Endothelial cell of umbilical vein (primary cell): ENCODE data around the gene MAGEB6B.

Source experiments
- CTCF ChIP-seq, 2 donors: IDR thresholded peaks; 1 replicate in 1 of 2; 2 replicates in 1 of 2; pipeline ENCODE4 v1.5.1; 2011; ENCODE audit warnings: low read length in 2 of 2, mild to moderate bottlenecking in 2 of 2, moderate library complexity in 2 of 2, control low read depth in 1 of 2, inconsistent platforms in 1 of 2, low read depth in 1 of 2; ENCODE audit not compliant: insufficient read depth in 1 of 2; ENCODE audit errors: extremely low read depth in 1 of 2
- EZH2 ChIP-seq: IDR thresholded peaks from 2 replicates; pipeline ENCODE4 v1.6.1; 2012; ENCODE audit warnings: borderline replicate concordance, low read depth, mild to moderate bottlenecking, moderate library complexity, low read length, inconsistent platforms; ENCODE audit not compliant: severe bottlenecking
- FOS ChIP-seq: IDR thresholded peaks from 2 replicates; pipeline ENCODE4 v1.6.1; 2011; ENCODE audit warnings: mild to moderate bottlenecking, low read length, moderate library complexity, borderline replicate concordance; ENCODE audit not compliant: insufficient read depth
- JUN ChIP-seq: IDR thresholded peaks from 2 replicates; pipeline ENCODE4 v1.6.1; 2011; ENCODE audit warnings: borderline replicate concordance, low read depth; ENCODE audit not compliant: insufficient read length, insufficient read depth
- MAX ChIP-seq: IDR thresholded peaks from 2 replicates; pipeline ENCODE4 v1.6.1; 2011; ENCODE audit not compliant: insufficient read depth, insufficient read length
- MYC ChIP-seq: IDR thresholded peaks from one replicate; pipeline ENCODE4 v1.6.1; 2011; ENCODE audit warnings: mild to moderate bottlenecking, low read depth, low read length
- POLR2A ChIP-seq: IDR thresholded peaks from 2 replicates; pipeline ENCODE4 v1.6.1; 2012; ENCODE audit warnings: low read depth, mild to moderate bottlenecking, control low read depth, low read length
- POLR2AphosphoS5 ChIP-seq: IDR thresholded peaks from 2 replicates; pipeline ENCODE4 v1.6.1; 2012; ENCODE audit warnings: low read depth, mild to moderate bottlenecking, control low read depth, low read length, moderate library complexity; ENCODE audit not compliant: insufficient read depth

- TF ChIP-seq CTCF (IDR thresholded peaks at IDR 0.05; ENCODE audit: extremely low read depth in 1 of 2, insufficient read depth in 1 of 2, low read depth in 1 of 2, low read length in 2 of 2) (no peak), EZH2 (no peak), POLR2A (no peak), FOS (no peak), MYC (no peak), MAX (no peak), POLR2AphosphoS5 (no peak), JUN (no peak)
Observed at GRCh38 chrX:26192204-26192603, 31.8 kb downstream of the MAGEB6B start, which contains the start of gene MAGEB6.
